NB4 (cell line): ENCODE measurements around the gene PTOV1.

ENCODE experiments used
- POLR2A ChIP-seq: IDR thresholded peaks from 2 replicates; pipeline ENCODE4 v1.6.1; 2011; ENCODE audit warnings: mild to moderate bottlenecking; ENCODE audit not compliant: insufficient read length; ENCODE audit errors: extremely low read depth
- TF ChIP-seq, protein P1 (sequence below): IDR thresholded peaks from one replicate; pipeline ENCODE4 v1.5.1; 2012; ENCODE audit warnings: low read depth, low read length

DNA sequence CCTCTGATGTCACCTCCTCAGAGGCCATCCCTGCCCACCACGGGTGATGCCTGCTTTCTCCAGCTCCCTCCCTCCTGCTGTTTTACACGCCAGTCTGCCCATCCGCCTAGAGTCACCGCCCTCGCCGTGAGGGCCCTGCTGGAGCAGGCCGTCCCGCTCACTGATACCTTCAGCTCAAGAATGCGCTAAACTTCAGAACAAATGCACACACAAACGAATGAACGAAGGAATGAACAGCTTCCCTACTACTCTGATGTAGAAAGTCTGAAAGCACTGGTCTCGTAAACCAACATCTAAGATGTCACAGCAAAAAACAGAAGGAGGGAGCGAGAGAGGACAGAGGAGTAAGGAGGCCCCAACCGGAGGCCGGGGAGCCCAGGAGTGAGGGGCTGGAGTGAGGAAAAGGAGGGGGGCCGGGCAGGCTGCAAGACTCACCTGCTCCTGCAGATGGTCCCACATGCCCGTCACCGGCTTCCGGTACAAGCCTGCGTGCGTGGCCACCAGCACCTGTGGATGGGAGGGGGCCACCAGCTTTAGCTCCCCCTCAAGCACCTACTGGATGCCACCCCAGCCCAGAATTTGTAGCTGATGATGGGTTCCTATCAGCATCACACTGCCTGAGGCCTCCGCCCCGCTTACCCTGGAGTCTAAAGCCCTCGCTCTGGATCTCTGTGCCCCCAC is 12.4 kb downstream of the PTOV1 start:
- TF ChIP-seq, protein P1, sequence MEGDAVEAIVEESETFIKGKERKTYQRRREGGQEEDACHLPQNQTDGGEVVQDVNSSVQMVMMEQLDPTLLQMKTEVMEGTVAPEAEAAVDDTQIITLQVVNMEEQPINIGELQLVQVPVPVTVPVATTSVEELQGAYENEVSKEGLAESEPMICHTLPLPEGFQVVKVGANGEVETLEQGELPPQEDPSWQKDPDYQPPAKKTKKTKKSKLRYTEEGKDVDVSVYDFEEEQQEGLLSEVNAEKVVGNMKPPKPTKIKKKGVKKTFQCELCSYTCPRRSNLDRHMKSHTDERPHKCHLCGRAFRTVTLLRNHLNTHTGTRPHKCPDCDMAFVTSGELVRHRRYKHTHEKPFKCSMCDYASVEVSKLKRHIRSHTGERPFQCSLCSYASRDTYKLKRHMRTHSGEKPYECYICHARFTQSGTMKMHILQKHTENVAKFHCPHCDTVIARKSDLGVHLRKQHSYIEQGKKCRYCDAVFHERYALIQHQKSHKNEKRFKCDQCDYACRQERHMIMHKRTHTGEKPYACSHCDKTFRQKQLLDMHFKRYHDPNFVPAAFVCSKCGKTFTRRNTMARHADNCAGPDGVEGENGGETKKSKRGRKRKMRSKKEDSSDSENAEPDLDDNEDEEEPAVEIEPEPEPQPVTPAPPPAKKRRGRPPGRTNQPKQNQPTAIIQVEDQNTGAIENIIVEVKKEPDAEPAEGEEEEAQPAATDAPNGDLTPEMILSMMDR, result no peak
- TF ChIP-seq POLR2A, result no peak
